ENCODE data around the gene AMPH.
"Not testable (repeated sequence)": the region's sequence is repeated elsewhere in the genome, so short reads cannot be mapped to it uniquely, and the experiment has no call there.

AMPH gene

GRCh38 chr7:38625866-38626265 lies 5.3 kb downstream of the AMPH start:
- DNase-seq = no peak

- DNase-seq = peak; percentile 63
These were observed 15.5 kb downstream of the AMPH start for GRCh38 chr7:38615665-38616064.

GRCh38 chr7:38607466-38607865 lies 23.7 kb downstream of the AMPH start:
- DNase-seq = no peak

- DNase-seq = no peak
These were observed 30.4 kb downstream of the AMPH start for GRCh38 chr7:38600741-38601140.

GRCh38 chr7:38594949-38595348 lies 36.2 kb downstream of the AMPH start:
- DNase-seq = no peak

GRCh38 chr7:38592737-38593288 lies 38.4 kb downstream of the AMPH start:
- DNase-seq = no peak

GRCh38 chr7:38585572-38586354 lies 45.4 kb downstream of the AMPH start:
- DNase-seq = no peak

- DNase-seq = no peak
These were observed 46.5 kb downstream of the AMPH start for GRCh38 chr7:38584443-38585210.

- no peak for DNase-seq
These were observed 50.7 kb downstream of the AMPH start for GRCh38 chr7:38580485-38580884.

GRCh38 chr7:38574086-38574485 lies 57.1 kb downstream of the AMPH start:
- DNase-seq = peak; percentile 38

- DNase-seq = not testable (repeated sequence)
These were observed 59.6 kb downstream of the AMPH start for GRCh38 chr7:38571620-38572019.

- no peak for DNase-seq
These were observed 62.7 kb downstream of the AMPH start for GRCh38 chr7:38568497-38568896.

- DNase-seq = no peak
These were observed 65.9 kb downstream of the AMPH start for GRCh38 chr7:38565289-38565688.

- DNase-seq = no peak
These were observed 67.4 kb downstream of the AMPH start for GRCh38 chr7:38563741-38564140.

GRCh38 chr7:38561166-38561565 lies 70.0 kb downstream of the AMPH start:
- no peak for DNase-seq

GRCh38 chr7:38558761-38559345 lies 72.3 kb downstream of the AMPH start:
- peak; percentile 55 for DNase-seq

- DNase-seq = no peak
These were observed 76.6 kb downstream of the AMPH start for GRCh38 chr7:38554586-38554985.

- peak; percentile 84 for DNase-seq
These were observed 80.3 kb downstream of the AMPH start for GRCh38 chr7:38550836-38551235.

GRCh38 chr7:38548605-38549004 lies 82.6 kb downstream of the AMPH start:
- peak; percentile 26 for DNase-seq

- DNase-seq = no peak
These were observed 84.4 kb downstream of the AMPH start for GRCh38 chr7:38546763-38547162.

- DNase-seq = no peak
These were observed 85.2 kb downstream of the AMPH start for GRCh38 chr7:38545977-38546376.

GRCh38 chr7:38542156-38542555 lies 89.0 kb downstream of the AMPH start:
- DNase-seq = peak; percentile 61

GRCh38 chr7:38541440-38541839 lies 89.7 kb downstream of the AMPH start:
- no peak for DNase-seq

Measured in NCI-H2171 treated with DMSO at 0.1 percent for 48 hours (cell line).